ENCODE results near the gene ZDHHC21. TPM values are rescaled to one million over a fixed set of nuclear protein-coding genes. Genes with fewer than 3 reads are reported as not detected.

The ZDHHC21 gene
- total and polyA plus RNA-seq, 2 experiments from 2014 or later: 6.5 to 8.5 TPM

DNA sequence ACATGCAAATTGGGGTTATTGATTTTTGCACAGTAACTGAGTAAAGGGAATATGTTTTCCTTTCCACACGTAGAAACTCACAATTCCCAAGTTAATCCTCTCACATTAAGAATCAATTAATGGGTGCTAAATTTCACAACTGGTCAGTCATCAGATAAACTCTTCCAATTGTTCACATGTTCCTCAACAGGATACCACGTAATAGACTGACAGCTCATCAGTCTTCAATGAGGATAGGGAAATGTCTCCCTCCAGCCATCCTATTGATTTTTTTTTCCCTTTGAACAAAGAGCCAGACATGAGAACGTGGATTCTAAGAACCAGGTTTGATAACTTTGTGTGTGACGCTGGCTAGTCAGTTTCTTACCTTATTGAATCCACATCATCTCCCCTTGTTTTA is 30.1 kb upstream of the ZDHHC21 start:
- peaks cover 31% of the 10 kb centered on the region for H3K27me3 ChIP-seq
- TF ChIP-seq, protein P1, sequence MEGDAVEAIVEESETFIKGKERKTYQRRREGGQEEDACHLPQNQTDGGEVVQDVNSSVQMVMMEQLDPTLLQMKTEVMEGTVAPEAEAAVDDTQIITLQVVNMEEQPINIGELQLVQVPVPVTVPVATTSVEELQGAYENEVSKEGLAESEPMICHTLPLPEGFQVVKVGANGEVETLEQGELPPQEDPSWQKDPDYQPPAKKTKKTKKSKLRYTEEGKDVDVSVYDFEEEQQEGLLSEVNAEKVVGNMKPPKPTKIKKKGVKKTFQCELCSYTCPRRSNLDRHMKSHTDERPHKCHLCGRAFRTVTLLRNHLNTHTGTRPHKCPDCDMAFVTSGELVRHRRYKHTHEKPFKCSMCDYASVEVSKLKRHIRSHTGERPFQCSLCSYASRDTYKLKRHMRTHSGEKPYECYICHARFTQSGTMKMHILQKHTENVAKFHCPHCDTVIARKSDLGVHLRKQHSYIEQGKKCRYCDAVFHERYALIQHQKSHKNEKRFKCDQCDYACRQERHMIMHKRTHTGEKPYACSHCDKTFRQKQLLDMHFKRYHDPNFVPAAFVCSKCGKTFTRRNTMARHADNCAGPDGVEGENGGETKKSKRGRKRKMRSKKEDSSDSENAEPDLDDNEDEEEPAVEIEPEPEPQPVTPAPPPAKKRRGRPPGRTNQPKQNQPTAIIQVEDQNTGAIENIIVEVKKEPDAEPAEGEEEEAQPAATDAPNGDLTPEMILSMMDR (IDR thresholded peaks at IDR 0.05; ENCODE audit: low read depth, low read length): no peak
- H3K4me3 ChIP-seq: no peak overlapping the region
- no peaks in the 10 kb centered on the region for H3K4me1 ChIP-seq (ENCODE audit: low read depth)
- H3K9me3 ChIP-seq (ENCODE audit: low read depth): no peaks in the 10 kb centered on the region
- no peak for DNase-seq (ENCODE audit: low read depth in 1 of 2, low spot score in 1 of 2)
- H3K27ac ChIP-seq: no peak overlapping the region
- H3K36me3 ChIP-seq: no peaks in the 10 kb centered on the region

DNA sequence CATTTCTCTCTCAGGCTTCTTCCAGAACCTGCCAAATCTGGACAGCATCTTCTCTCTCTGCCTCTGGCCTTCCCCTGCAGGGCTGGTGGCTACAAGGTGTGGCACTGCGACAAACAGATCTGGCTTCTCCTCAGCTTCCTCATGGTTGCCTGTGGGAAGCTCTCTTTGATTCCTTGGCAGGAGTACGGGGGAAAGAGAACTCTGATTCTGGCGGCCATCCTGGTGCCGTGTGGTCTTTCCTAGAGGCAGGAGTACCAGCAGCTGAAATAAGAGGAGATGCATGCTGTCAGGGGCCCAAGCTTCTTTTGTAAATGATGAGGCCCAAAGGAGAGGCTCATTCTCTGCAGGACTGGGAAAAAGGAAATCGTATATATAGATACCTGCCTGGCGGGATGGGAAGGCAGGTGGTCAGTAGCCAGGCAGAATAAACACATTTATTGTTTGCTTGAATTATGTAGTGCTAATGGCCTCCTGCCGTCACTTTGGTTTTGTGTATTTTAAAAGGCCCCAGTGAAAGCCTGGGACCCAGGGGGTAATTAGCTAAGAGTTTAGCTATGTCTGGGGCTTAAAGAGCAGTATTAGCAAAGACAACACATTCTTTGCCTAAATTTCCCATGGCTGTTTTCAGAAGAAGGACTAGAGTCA is 29.3 kb upstream of the ZDHHC21 start, which contains the start of gene CER1:
TSS of gene CER1 (minus strand) at position 343 of the 645 bp plus-strand sequence. CDS start at position 282, 61 bp downstream.
- no peaks in the 10 kb centered on the region for H3K36me3 ChIP-seq
- no peaks in the 10 kb centered on the region for H3K9me3 ChIP-seq (ENCODE audit: low read depth)
- no peak for DNase-seq (ENCODE audit: low read depth in 1 of 2, low spot score in 1 of 2)
- H3K4me1 ChIP-seq (ENCODE audit: low read depth): no peaks in the 10 kb centered on the region
- no peak within 1 kb of the TSS for H3K4me3 ChIP-seq
- TF ChIP-seq, protein P1 (IDR thresholded peaks at IDR 0.05; ENCODE audit: low read depth, low read length): no peak
- H3K27ac ChIP-seq: no peak within 1 kb of the TSS
- H3K27me3 ChIP-seq: peaks cover 31% of the 10 kb centered on the region

DNA sequence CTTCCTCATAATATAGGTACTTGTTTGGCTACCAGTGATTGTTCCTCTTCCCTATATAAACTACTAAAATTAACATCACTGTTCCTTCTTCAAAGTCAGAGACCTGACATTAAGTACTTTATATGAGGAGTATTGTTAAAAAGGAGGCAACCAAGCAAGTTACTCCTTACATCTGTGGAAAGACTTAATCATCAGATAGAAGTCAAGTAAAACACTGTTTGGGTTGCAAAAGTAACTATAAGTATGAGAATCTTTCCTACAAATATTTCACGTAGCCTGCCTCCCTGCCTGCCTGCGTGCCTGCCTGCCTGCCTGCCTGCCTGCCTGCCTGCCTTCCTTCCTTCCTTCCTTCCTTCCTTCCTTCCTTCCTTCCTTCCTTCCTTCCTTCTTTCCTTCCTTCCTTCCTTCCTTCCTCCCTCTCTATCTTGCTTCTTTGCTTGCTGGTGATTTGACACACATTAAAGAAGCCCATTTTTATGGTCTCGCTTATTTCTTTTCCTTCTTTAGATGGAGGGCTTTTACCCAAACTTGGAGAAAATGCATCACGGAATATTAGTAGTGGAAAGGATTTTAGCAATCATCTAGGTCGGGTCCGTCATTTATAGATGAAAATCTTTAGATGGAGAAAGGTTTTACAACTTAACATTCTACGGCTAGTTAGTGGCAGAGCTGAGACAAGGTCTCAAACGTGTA is 26.1 kb upstream of the ZDHHC21 start:
- H3K27me3 ChIP-seq: peaks cover 31% of the 10 kb centered on the region
- no peak overlapping the region for H3K4me3 ChIP-seq
- no peak for DNase-seq (ENCODE audit: low read depth in 1 of 2, low spot score in 1 of 2)
- H3K27ac ChIP-seq: no peak overlapping the region
- H3K36me3 ChIP-seq: no peaks in the 10 kb centered on the region
- no peaks in the 10 kb centered on the region for H3K4me1 ChIP-seq (ENCODE audit: low read depth)
- TF ChIP-seq, protein P1 (IDR thresholded peaks at IDR 0.05; ENCODE audit: low read depth, low read length): no peak
- H3K9me3 ChIP-seq (ENCODE audit: low read depth): no peaks in the 10 kb centered on the region

DNA sequence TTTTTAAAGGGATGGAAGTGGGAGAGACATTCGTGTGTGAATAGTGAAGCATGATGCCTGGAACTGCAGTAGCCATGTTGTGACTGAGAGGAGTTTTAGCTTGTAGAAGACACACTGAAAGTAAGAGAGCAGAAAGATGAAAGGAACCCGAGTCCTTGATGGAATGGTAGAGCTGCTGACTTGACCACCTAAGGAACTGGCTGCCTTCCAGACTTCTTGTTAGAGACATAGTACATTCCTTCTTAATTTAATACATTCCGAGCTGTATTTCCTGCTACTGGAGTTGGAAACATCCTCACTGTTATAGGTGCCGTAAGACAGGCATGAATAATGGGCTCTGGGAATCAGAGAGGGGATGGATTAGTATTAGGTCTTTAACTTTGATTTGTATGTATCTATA is 21.9 kb upstream of the ZDHHC21 start:
- Histone ChIP-seq H3K9me3 (ENCODE audit: low read depth) (no peaks in the 10 kb centered on the region), H3K27me3 (peaks cover 6% of the 10 kb centered on the region), H3K27ac (no peak overlapping the region), H3K36me3 (no peaks in the 10 kb centered on the region), H3K4me1 (ENCODE audit: low read depth) (no peaks in the 10 kb centered on the region), H3K4me3 (no peak overlapping the region)
- TF ChIP-seq, protein P1 (IDR thresholded peaks at IDR 0.05; ENCODE audit: low read depth, low read length): no peak
- DNase-seq (ENCODE audit: low read depth in 1 of 2, low spot score in 1 of 2): peak in 1 of 2 donors; percentile 7

DNA sequence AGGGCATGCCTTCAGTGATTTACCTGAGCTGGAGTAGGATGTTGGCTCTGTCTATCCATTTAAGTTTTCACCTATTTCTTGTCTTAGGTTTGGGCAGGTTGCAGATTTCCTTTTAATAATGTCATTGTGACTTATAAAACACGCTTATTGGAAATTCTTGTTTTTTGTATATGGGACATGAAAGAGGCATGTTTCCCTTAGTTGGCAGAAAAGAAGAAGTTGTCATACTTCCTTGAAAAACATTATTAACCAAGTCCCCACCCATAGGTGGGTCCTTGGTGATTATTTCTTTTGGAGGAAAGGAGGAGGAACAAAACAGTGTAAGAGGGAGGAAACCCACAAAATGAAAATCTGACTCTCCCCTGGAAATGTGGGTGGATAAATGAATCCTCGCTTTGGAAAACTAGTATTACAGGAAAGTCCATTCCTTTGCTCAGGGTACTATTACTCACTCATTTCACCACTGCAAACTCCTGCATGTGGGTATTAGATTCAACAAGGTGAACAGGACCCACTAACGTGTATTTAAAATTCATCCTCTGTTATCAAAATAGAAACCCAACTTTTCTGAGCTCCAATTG is 20.0 kb upstream of the ZDHHC21 start:
- no peak overlapping the region for H3K4me3 ChIP-seq
- no peak overlapping the region for H3K27ac ChIP-seq
- H3K27me3 ChIP-seq: no peaks in the 10 kb centered on the region
- DNase-seq (ENCODE audit: low read depth in 1 of 2, low spot score in 1 of 2): no peak
- TF ChIP-seq, protein P1 (IDR thresholded peaks at IDR 0.05; ENCODE audit: low read depth, low read length): no peak
- no peaks in the 10 kb centered on the region for H3K9me3 ChIP-seq (ENCODE audit: low read depth)
- no peaks in the 10 kb centered on the region for H3K36me3 ChIP-seq
- H3K4me1 ChIP-seq (ENCODE audit: low read depth): no peaks in the 10 kb centered on the region
